ENCODE results near the gene ENTPD1.

The ENTPD1 gene

GRCh38 chr10:95815701-95816240 is 59.8 kb downstream of the ENTPD1 start:
- H3K9me3 ChIP-seq (replicated peaks in 1 of 2; ENCODE audit: control insufficient read depth in 2 of 2, insufficient read depth in 1 of 2, low read depth in 1 of 2, low read length in 2 of 2) = peaks cover 2 to 9% of the 10 kb centered on the region in 2 donors
- H3K9ac ChIP-seq (ENCODE audit: low read depth, low read length, poor library complexity) = no peak overlapping the region
- no peak overlapping the region for H3K4me2 ChIP-seq (ENCODE audit: insufficient read depth, low read length, poor library complexity, severe bottlenecking)
- peaks cover 0 to 3% of the 10 kb centered on the region in 2 donors for H3K4me1 ChIP-seq (ENCODE audit: control insufficient read depth in 2 of 2, insufficient read depth in 1 of 2, low read depth in 1 of 2, low read length in 2 of 2)
- H3K18ac ChIP-seq (ENCODE audit: low read length) = no peak overlapping the region
- no peak overlapping the region for H2BK5ac ChIP-seq (ENCODE audit: low read length)
- H2BK120ac ChIP-seq (ENCODE audit: low read depth, low read length) = no peak overlapping the region
- no peak overlapping the region for H3K27ac ChIP-seq (replicated peaks; ENCODE audit: low read length)
- no peaks in the 10 kb centered on the region for H3K79me1 ChIP-seq (ENCODE audit: low read depth, low read length)
- no peak overlapping the region for H2BK15ac ChIP-seq (ENCODE audit: low read length)
- H4K91ac ChIP-seq (ENCODE audit: low read depth, low read length, poor library complexity) = no peak overlapping the region
- H2AK5ac ChIP-seq (ENCODE audit: low read depth, low read length) = no peak overlapping the region
- no peak overlapping the region for H2BK12ac ChIP-seq (ENCODE audit: low read length)
- H3K23ac ChIP-seq (ENCODE audit: low read depth, low read length, poor library complexity) = no peak overlapping the region
- no peak overlapping the region for H4K8ac ChIP-seq (ENCODE audit: low read depth, low read length)
- no peaks in the 10 kb centered on the region for H3K27me3 ChIP-seq (ENCODE audit: control insufficient read depth in 3 of 3, insufficient read depth in 3 of 3, low read depth in 1 of 3, low read length in 3 of 3)
- H3K14ac ChIP-seq (ENCODE audit: low read length) = no peak overlapping the region
- H3K4me3 ChIP-seq (ENCODE audit: low read length in 2 of 2) = no peak overlapping the region
- no peaks in the 10 kb centered on the region for H3K36me3 ChIP-seq (replicated peaks in 1 of 2; ENCODE audit: control insufficient read depth in 2 of 2, insufficient read depth in 2 of 2, low read length in 2 of 2)
- DNase-seq (ENCODE audit: low spot score) = no peak
- H3K4ac ChIP-seq (ENCODE audit: low read length) = no peak overlapping the region
- H2AFZ ChIP-seq (ENCODE audit: low read length) = peak overlapping the region; percentile 79
- no CpG with 5 or more reads among the region's 6 CpGs for WGBS, 2 donors (ENCODE audit: extremely low coverage in 2 of 2, insufficient read length in 2 of 2, insufficient replicate concordance in 1 of 2)

- Histone ChIP-seq H4K8ac (ENCODE audit: low read depth, low read length) (no peak overlapping the region), H3K4me3 (ENCODE audit: low read length in 2 of 2) (no peak overlapping the region), H2BK15ac (ENCODE audit: low read length) (no peak overlapping the region), H3K27me3 (ENCODE audit: control insufficient read depth in 3 of 3, insufficient read depth in 3 of 3, low read depth in 1 of 3, low read length in 3 of 3) (no peaks in the 10 kb centered on the region), H3K23ac (ENCODE audit: low read depth, low read length, poor library complexity) (no peak overlapping the region), H2BK12ac (ENCODE audit: low read length) (no peak overlapping the region), H3K18ac (ENCODE audit: low read length) (no peak overlapping the region), H2BK5ac (ENCODE audit: low read length) (no peak overlapping the region), H3K9ac (ENCODE audit: low read depth, low read length, poor library complexity) (no peak overlapping the region), H3K14ac (ENCODE audit: low read length) (no peak overlapping the region), H4K91ac (ENCODE audit: low read depth, low read length, poor library complexity) (no peak overlapping the region), H3K4me2 (ENCODE audit: insufficient read depth, low read length, poor library complexity, severe bottlenecking) (no peak overlapping the region), H3K79me1 (ENCODE audit: low read depth, low read length) (no peaks in the 10 kb centered on the region), H3K27ac (replicated peaks; ENCODE audit: low read length) (no peak overlapping the region), H2BK120ac (ENCODE audit: low read depth, low read length) (no peak overlapping the region), H2AK5ac (ENCODE audit: low read depth, low read length) (no peak overlapping the region), H3K4ac (ENCODE audit: low read length) (no peak overlapping the region), H3K36me3 (replicated peaks in 1 of 2; ENCODE audit: control insufficient read depth in 2 of 2, insufficient read depth in 2 of 2, low read length in 2 of 2) (no peaks in the 10 kb centered on the region), H2AFZ (ENCODE audit: low read length) (no peak overlapping the region), H3K9me3 (replicated peaks in 1 of 2; ENCODE audit: control insufficient read depth in 2 of 2, insufficient read depth in 1 of 2, low read depth in 1 of 2, low read length in 2 of 2) (peaks cover 2 to 4% of the 10 kb centered on the region in 2 donors), H3K4me1 (ENCODE audit: control insufficient read depth in 2 of 2, insufficient read depth in 1 of 2, low read depth in 1 of 2, low read length in 2 of 2) (peaks cover 0 to 3% of the 10 kb centered on the region in 2 donors)
- no peak for DNase-seq (ENCODE audit: low spot score)
- whole genome bisulfite sequencing, 2 donors (ENCODE audit: extremely low coverage in 2 of 2, insufficient read length in 2 of 2, insufficient replicate concordance in 1 of 2) = no CpG with 5 or more reads among the region's 1 CpG
Measured at GRCh38 chr10:95818010-95818409, 62.0 kb downstream of the ENTPD1 start.

- no CpG with 5 or more reads among the region's 2 CpGs for WGBS, 2 donors (ENCODE audit: extremely low coverage in 2 of 2, insufficient read length in 2 of 2, insufficient replicate concordance in 1 of 2)
- Histone ChIP-seq H3K79me1 (ENCODE audit: low read depth, low read length) (no peaks in the 10 kb centered on the region), H3K18ac (ENCODE audit: low read length) (no peak overlapping the region), H3K4me3 (ENCODE audit: low read length in 2 of 2) (no peak overlapping the region), H3K4me1 (ENCODE audit: control insufficient read depth in 2 of 2, insufficient read depth in 1 of 2, low read depth in 1 of 2, low read length in 2 of 2) (peaks cover 0 to 3% of the 10 kb centered on the region in 2 donors), H3K23ac (ENCODE audit: low read depth, low read length, poor library complexity) (no peak overlapping the region), H3K4me2 (ENCODE audit: insufficient read depth, low read length, poor library complexity, severe bottlenecking) (no peak overlapping the region), H3K4ac (ENCODE audit: low read length) (no peak overlapping the region), H4K91ac (ENCODE audit: low read depth, low read length, poor library complexity) (no peak overlapping the region), H2AFZ (ENCODE audit: low read length) (no peak overlapping the region), H3K9ac (ENCODE audit: low read depth, low read length, poor library complexity) (no peak overlapping the region), H2BK12ac (ENCODE audit: low read length) (no peak overlapping the region), H3K36me3 (replicated peaks in 1 of 2; ENCODE audit: control insufficient read depth in 2 of 2, insufficient read depth in 2 of 2, low read length in 2 of 2) (no peaks in the 10 kb centered on the region), H3K27me3 (ENCODE audit: control insufficient read depth in 3 of 3, insufficient read depth in 3 of 3, low read depth in 1 of 3, low read length in 3 of 3) (no peaks in the 10 kb centered on the region), H3K9me3 (replicated peaks in 1 of 2; ENCODE audit: control insufficient read depth in 2 of 2, insufficient read depth in 1 of 2, low read depth in 1 of 2, low read length in 2 of 2) (peaks cover 2 to 4% of the 10 kb centered on the region in 2 donors), H3K14ac (ENCODE audit: low read length) (no peak overlapping the region), H2AK5ac (ENCODE audit: low read depth, low read length) (no peak overlapping the region), H4K8ac (ENCODE audit: low read depth, low read length) (no peak overlapping the region), H3K27ac (replicated peaks; ENCODE audit: low read length) (no peak overlapping the region), H2BK5ac (ENCODE audit: low read length) (no peak overlapping the region), H2BK120ac (ENCODE audit: low read depth, low read length) (no peak overlapping the region), H2BK15ac (ENCODE audit: low read length) (no peak overlapping the region)
- no peak for DNase-seq (ENCODE audit: low spot score)
Measured at GRCh38 chr10:95818668-95819067, 62.7 kb downstream of the ENTPD1 start.

GRCh38 chr10:95819620-95820329 is 63.8 kb downstream of the ENTPD1 start:
- H3K36me3 ChIP-seq (replicated peaks in 1 of 2; ENCODE audit: control insufficient read depth in 2 of 2, insufficient read depth in 2 of 2, low read length in 2 of 2) = no peaks in the 10 kb centered on the region
- no peak for DNase-seq (ENCODE audit: low spot score)
- H2AK5ac ChIP-seq (ENCODE audit: low read depth, low read length) = no peak overlapping the region
- H3K18ac ChIP-seq (ENCODE audit: low read length) = no peak overlapping the region
- H4K8ac ChIP-seq (ENCODE audit: low read depth, low read length) = no peak overlapping the region
- no CpG with 5 or more reads among the region's 2 CpGs for WGBS, 2 donors (ENCODE audit: extremely low coverage in 2 of 2, insufficient read length in 2 of 2, insufficient replicate concordance in 1 of 2)
- H3K4ac ChIP-seq (ENCODE audit: low read length) = no peak overlapping the region
- H2BK5ac ChIP-seq (ENCODE audit: low read length) = no peak overlapping the region
- H3K27ac ChIP-seq (replicated peaks; ENCODE audit: low read length) = no peak overlapping the region
- no peaks in the 10 kb centered on the region for H3K79me1 ChIP-seq (ENCODE audit: low read depth, low read length)
- H4K91ac ChIP-seq (ENCODE audit: low read depth, low read length, poor library complexity) = no peak overlapping the region
- H3K9me3 ChIP-seq (replicated peaks in 1 of 2; ENCODE audit: control insufficient read depth in 2 of 2, insufficient read depth in 1 of 2, low read depth in 1 of 2, low read length in 2 of 2) = peaks cover 2 to 4% of the 10 kb centered on the region in 2 donors
- no peaks in the 10 kb centered on the region for H3K27me3 ChIP-seq (ENCODE audit: control insufficient read depth in 3 of 3, insufficient read depth in 3 of 3, low read depth in 1 of 3, low read length in 3 of 3)
- H3K4me3 ChIP-seq (ENCODE audit: low read length in 2 of 2) = no peak overlapping the region
- no peak overlapping the region for H3K23ac ChIP-seq (ENCODE audit: low read depth, low read length, poor library complexity)
- no peak overlapping the region for H3K14ac ChIP-seq (ENCODE audit: low read length)
- no peak overlapping the region for H2BK15ac ChIP-seq (ENCODE audit: low read length)
- H2AFZ ChIP-seq (ENCODE audit: low read length) = no peak overlapping the region
- H2BK12ac ChIP-seq (ENCODE audit: low read length) = no peak overlapping the region
- H3K4me2 ChIP-seq (ENCODE audit: insufficient read depth, low read length, poor library complexity, severe bottlenecking) = no peak overlapping the region
- H2BK120ac ChIP-seq (ENCODE audit: low read depth, low read length) = no peak overlapping the region
- H3K9ac ChIP-seq (ENCODE audit: low read depth, low read length, poor library complexity) = no peak overlapping the region
- H3K4me1 ChIP-seq (ENCODE audit: control insufficient read depth in 2 of 2, insufficient read depth in 1 of 2, low read depth in 1 of 2, low read length in 2 of 2) = no peaks in the 10 kb centered on the region
